Fibroblast of gingiva (primary cell): ENCODE data around the gene TEX2.
"Not testable (repeated sequence)": the region's sequence is repeated elsewhere in the genome, so short reads cannot be mapped to it uniquely, and the experiment has no call there.

Experiments
- DNase-seq: peaks from one replicate; pipeline ENCODE4 v3.0.0-alpha.2; 2011; ENCODE audit warnings: low read depth

TEX2 gene

GRCh38 chr17:64264891-64265290, 1.8 kb upstream of the TEX2 start:
- DNase-seq = no peak

GRCh38 chr17:64262198-64262999, 661 bp downstream of the TEX2 start:
- no peak for DNase-seq

GRCh38 chr17:64261417-64262145, 1.5 kb downstream of the TEX2 start:
- no peak for DNase-seq

- DNase-seq = no peak
Measured at GRCh38 chr17:64260886-64261285, 2.2 kb downstream of the TEX2 start.

GRCh38 chr17:64259922-64260321, 3.1 kb downstream of the TEX2 start:
- DNase-seq = peak; percentile 63

- DNase-seq = no peak
Measured at GRCh38 chr17:64259426-64259825, 3.6 kb downstream of the TEX2 start.

- no peak for DNase-seq
Measured at GRCh38 chr17:64256913-64257807, 5.9 kb downstream of the TEX2 start.

- no peak for DNase-seq
Measured at GRCh38 chr17:64255764-64256163, 7.3 kb downstream of the TEX2 start.

- no peak for DNase-seq
Measured at GRCh38 chr17:64254755-64255154, 8.3 kb downstream of the TEX2 start.

GRCh38 chr17:64253470-64253869, 9.6 kb downstream of the TEX2 start:
- DNase-seq = no peak

- DNase-seq = no peak
Measured at GRCh38 chr17:64252831-64253230, 10.2 kb downstream of the TEX2 start.

- no peak for DNase-seq
Measured at GRCh38 chr17:64250233-64250835, 12.7 kb downstream of the TEX2 start.

- DNase-seq = no peak
Measured at GRCh38 chr17:64247836-64248235, 15.2 kb downstream of the TEX2 start.

- no peak for DNase-seq
Measured at GRCh38 chr17:64245218-64246145, 17.6 kb downstream of the TEX2 start.

GRCh38 chr17:64244165-64244564, 18.9 kb downstream of the TEX2 start:
- no peak for DNase-seq

- DNase-seq = no peak
Measured at GRCh38 chr17:64243340-64243739, 19.7 kb downstream of the TEX2 start.

GRCh38 chr17:64242633-64243032, 20.4 kb downstream of the TEX2 start:
- DNase-seq = no peak

- peak; percentile 82 for DNase-seq
Measured at GRCh38 chr17:64240741-64241347, 22.2 kb downstream of the TEX2 start.

GRCh38 chr17:64240261-64240740, 22.8 kb downstream of the TEX2 start:
- peak; percentile 8 for DNase-seq

GRCh38 chr17:64238449-64238848, 24.6 kb downstream of the TEX2 start:
- not testable (repeated sequence) for DNase-seq
